ENCODE measurements around the gene DYNC2H1.

DNA sequence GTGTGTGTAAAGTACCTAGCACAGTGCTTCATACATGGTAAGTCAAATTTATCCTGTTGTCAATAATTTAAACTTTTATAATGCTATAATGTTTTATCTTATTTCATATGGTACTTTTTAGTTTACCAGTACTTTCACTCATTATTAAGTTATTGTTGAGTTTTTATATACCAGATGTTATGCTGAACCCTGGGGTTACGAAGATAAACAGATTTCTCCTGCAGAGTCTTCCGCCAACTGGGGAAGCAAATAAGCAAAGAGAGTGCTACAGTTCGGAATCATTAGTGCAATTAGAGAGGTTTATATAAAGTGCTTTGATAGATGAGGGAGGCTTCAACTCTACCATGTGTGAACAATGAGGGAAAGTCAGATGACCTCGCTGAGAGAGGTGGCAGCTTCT lies 362.3 kb downstream of the DYNC2H1 start:
- no peak for TF ChIP-seq CTCF (IDR thresholded peaks at IDR 0.05; ENCODE audit: insufficient read depth, low read length)
- TF ChIP-seq POLR2AphosphoS5 (IDR thresholded peaks at IDR 0.05; ENCODE audit: low read depth), result no peak
- TF ChIP-seq SPI1 (IDR thresholded peaks at IDR 0.05; ENCODE audit: borderline replicate concordance, low read depth), result no peak

All from HL-60 (cell line).